Fibroblast of villous mesenchyme (primary cell): ENCODE results near the gene GMIP. TPM values are rescaled to one million over a fixed set of nuclear protein-coding genes. Genes with fewer than 3 reads are reported as not detected.
"Not testable (repeated sequence)": the region's sequence is repeated elsewhere in the genome, so short reads cannot be mapped to it uniquely, and the experiment has no call there.

Experiments
- DNase-seq: peaks from one replicate; pipeline ENCODE4 v3.0.0-alpha.2; 2010; ENCODE audit warnings: low read depth
- H3K4me3 ChIP-seq: 2 replicates; pipeline ENCODE4 v1.5.1; 2011; ENCODE audit warnings: low read depth, mild to moderate bottlenecking, low read length
- CTCF ChIP-seq: IDR thresholded peaks from 2 replicates; pipeline ENCODE4 v1.5.1; 2012; ENCODE audit warnings: low read depth, mild to moderate bottlenecking, low read length; ENCODE audit not compliant: insufficient read depth
- total RNA-seq: library from RNA; depleted of rRNA; stranded (reverse); fragments of >200 nt; gene quantifications from 2 replicates; pipeline ENCODE4 v1.2.3, GENCODE V29; 2012

Gene GMIP
- total RNA-seq, 1 donor, result 5.6 TPM

- TF ChIP-seq CTCF, result no peak
- DNase-seq, result no peak
- no peak overlapping the region for H3K4me3 ChIP-seq
Measured at GRCh38 chr19:19619181-19619848, 24.1 kb downstream of the GMIP start.

- peak within 1 kb of the TSS; percentile 55 for H3K4me3 ChIP-seq
- TF ChIP-seq CTCF, result no peak
- peak; percentile 87 for DNase-seq
Measured at GRCh38 chr19:19618219-19619051, 25.0 kb downstream of the GMIP start, which contains the start of gene PBX4. TSS of gene PBX4 (minus strand) at chr19:19618687. CDS start at chr19:19618629, 58 bp downstream.

- peak; percentile 18 for DNase-seq
- no peak for TF ChIP-seq CTCF
- H3K4me3 ChIP-seq, result no peak overlapping the region
Measured at GRCh38 chr19:19615086-19615485, 28.4 kb downstream of the GMIP start.

GRCh38 chr19:19613506-19613905 is 30.0 kb downstream of the GMIP start:
- DNase-seq, result peak; percentile 41
- no peak overlapping the region for H3K4me3 ChIP-seq
- no peak for TF ChIP-seq CTCF

GRCh38 chr19:19610376-19611202 is 32.9 kb downstream of the GMIP start:
- no peak overlapping the region for H3K4me3 ChIP-seq
- no peak for DNase-seq
- TF ChIP-seq CTCF, result no peak

GRCh38 chr19:19606686-19607085 is 36.8 kb downstream of the GMIP start:
- not testable (repeated sequence) for DNase-seq, H3K4me3 ChIP-seq

- no peak overlapping the region for H3K4me3 ChIP-seq
- TF ChIP-seq CTCF, result no peak
- DNase-seq, result no peak
Measured at GRCh38 chr19:19606021-19606420, 37.4 kb downstream of the GMIP start.
